ENCODE results near the gene DENND1C.

DNA sequence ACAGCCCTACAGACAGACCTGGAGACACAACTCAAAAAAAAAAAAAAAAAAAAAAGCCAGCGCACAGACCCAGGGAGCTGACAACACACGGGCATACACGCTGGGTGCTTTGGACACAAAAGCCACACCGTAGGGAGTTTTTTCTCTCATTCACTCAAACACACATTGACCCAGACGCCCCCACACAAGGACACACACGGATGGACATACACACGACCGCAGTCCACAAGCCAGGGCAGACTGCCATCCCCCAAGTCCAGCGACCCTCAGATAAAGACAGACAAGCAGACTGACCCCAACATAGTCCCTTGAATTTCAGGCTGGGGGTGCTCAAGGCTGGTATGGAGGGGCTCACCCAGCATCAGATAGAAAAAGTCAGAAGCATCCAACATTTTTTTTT lies 32.5 kb upstream of the DENND1C start:
- TF ChIP-seq, protein P1, sequence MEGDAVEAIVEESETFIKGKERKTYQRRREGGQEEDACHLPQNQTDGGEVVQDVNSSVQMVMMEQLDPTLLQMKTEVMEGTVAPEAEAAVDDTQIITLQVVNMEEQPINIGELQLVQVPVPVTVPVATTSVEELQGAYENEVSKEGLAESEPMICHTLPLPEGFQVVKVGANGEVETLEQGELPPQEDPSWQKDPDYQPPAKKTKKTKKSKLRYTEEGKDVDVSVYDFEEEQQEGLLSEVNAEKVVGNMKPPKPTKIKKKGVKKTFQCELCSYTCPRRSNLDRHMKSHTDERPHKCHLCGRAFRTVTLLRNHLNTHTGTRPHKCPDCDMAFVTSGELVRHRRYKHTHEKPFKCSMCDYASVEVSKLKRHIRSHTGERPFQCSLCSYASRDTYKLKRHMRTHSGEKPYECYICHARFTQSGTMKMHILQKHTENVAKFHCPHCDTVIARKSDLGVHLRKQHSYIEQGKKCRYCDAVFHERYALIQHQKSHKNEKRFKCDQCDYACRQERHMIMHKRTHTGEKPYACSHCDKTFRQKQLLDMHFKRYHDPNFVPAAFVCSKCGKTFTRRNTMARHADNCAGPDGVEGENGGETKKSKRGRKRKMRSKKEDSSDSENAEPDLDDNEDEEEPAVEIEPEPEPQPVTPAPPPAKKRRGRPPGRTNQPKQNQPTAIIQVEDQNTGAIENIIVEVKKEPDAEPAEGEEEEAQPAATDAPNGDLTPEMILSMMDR (IDR thresholded peaks at IDR 0.05; ENCODE audit: low read depth, low read length, poor library complexity, severe bottlenecking) = no peak
- no peak for TF ChIP-seq EZH2phosphoT487 (IDR thresholded peaks at IDR 0.05; ENCODE audit: borderline replicate concordance, low read length)

All from DOHH2 (cell line).